Bronchial epithelial cell (primary cell): Measurements from ENCODE around the gene UGT1A6. TPM values are rescaled to one million over a fixed set of nuclear protein-coding genes. Genes with fewer than 3 reads are reported as not detected.

ENCODE experiments used
- DNase-seq: peaks from one replicate; pipeline ENCODE4 v3.0.0-alpha.2; 2010; ENCODE audit warnings: low read depth
- FAIRE-seq: peaks from 2 replicates; lab custom pipeline; 2011; peaks lifted over from hg19 to GRCh38; lab: Jason Lieb, UNC
- H3K27me3 ChIP-seq: 2 replicates; pipeline ENCODE4 v1.5.1; 2011; ENCODE audit warnings: low read length; ENCODE audit not compliant: control insufficient read depth, insufficient read depth
- H3K36me3 ChIP-seq: 2 replicates; pipeline ENCODE4 v1.5.1; 2011; ENCODE audit warnings: low read length; ENCODE audit not compliant: control insufficient read depth, insufficient read depth
- H3K4me3 ChIP-seq: 2 replicates; pipeline ENCODE4 v1.5.1; 2011; ENCODE audit warnings: mild to moderate bottlenecking, low read depth, low read length, control low read depth
- CTCF ChIP-seq: IDR thresholded peaks from 2 replicates; pipeline ENCODE4 v1.5.1; 2011; ENCODE audit warnings: mild to moderate bottlenecking, moderate library complexity, low read length, control low read depth, inconsistent platforms; ENCODE audit not compliant: insufficient read depth, severe bottlenecking
- total RNA-seq: library from RNA; depleted of rRNA; stranded (reverse); fragments of >200 nt; gene quantifications from 2 replicates; pipeline ENCODE4 v1.2.1, GENCODE V29; 2014

UGT1A6 gene
- total RNA-seq, 1 donor from 2014 or later, result 12.9 TPM

GRCh38 chr2:233817361-233817911 lies 124.7 kb downstream of the UGT1A6 start:
- Histone ChIP-seq H3K4me3 (no peak overlapping the region), H3K27me3 (peaks cover 2% of the 10 kb centered on the region), H3K36me3 (no peaks in the 10 kb centered on the region)
- FAIRE-seq, result no peak
- TF ChIP-seq CTCF, result no peak
- DNase-seq, result no peak

DNA sequence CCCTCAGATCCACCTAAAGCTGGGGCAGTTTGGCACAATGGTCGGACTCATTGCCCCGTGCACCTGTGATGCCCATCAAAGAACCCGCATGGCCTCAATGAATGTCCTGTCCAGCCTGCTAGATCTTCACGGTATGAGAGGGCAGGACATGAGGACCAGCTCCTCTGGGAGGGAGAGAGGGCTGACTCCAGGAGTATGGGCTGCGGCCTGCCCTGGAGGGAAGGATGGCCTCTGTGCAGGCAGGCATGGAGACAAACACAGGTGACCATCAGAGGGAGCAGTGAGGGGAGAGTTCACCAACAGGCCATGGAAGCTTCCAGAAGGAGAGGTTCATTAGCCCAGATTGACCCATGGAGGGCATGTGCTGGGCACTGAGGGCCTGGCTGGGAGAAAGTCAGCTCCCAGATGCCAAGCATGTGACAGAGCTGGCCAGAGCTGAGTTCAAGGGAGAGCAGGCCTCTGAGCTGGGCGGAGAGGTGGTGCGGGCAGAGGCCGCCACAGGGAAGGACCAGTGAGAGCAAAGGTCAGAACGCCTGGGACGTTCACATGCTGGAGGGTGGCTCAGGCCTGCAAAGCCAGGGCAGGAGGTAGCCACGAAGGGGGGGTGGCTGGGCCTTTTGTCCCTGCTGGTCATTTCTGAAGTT lies 125.4 kb downstream of the UGT1A6 start:
- DNase-seq (no peak), FAIRE-seq (no peak)
- TF ChIP-seq CTCF, result no peak
- Histone ChIP-seq H3K27me3 (peaks cover 2% of the 10 kb centered on the region), H3K4me3 (no peak overlapping the region), H3K36me3 (no peaks in the 10 kb centered on the region)

DNA sequence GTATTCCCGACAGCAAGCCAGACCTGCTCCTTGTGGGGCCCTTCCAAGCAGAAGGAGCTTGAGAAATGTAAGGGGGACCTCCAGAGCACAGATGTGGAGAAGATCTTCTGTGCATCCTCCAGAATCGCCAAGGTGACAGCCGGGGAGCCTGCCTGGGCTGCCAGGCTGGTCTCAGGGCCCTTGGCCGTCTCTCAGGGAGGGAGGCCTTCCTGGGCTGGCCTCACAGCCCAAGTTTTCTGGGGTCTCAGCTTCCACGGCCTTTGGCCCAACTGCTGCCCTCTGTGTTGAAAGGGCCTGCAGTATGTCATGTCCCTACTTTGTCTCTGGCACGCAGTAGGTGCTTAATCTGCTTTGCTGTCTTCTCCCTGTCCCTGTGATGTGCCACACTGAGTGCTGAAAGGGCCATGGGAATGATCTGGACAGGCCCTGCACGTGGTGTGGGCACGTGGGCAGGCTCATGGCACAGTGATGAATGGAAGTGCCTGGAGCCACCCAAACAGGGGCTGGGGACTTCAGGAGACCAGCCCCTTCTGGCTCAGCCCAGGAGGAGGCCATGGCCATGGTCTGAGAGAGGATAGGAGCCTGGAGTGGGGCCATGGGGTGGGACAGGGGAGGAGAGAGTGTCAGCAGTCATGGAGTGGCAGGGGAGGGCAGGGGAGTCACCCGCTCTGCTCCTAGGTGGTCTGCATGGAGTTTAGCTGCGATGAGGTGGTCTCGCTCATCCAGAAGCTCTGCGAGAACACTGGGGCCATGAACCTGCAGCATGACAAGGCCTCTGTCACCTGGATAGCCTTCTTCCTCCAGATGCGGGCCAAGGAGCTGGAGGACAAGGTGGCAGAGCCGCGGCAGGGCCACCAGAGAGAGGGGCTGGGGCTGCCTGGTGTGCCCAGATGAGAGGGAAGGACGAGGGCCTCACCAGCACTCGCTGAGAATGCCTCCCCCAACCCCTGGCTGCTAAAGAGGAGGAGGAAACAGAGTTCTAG lies 126.2 kb downstream of the UGT1A6 start:
- no peak for FAIRE-seq
- DNase-seq, result no peak
- Histone ChIP-seq H3K27me3 (no peaks in the 10 kb centered on the region), H3K36me3 (no peaks in the 10 kb centered on the region), H3K4me3 (no peak overlapping the region)
- TF ChIP-seq CTCF, result no peak

- H3K4me3 ChIP-seq, result no peak overlapping the region
- no peak for FAIRE-seq
These were observed 127.4 kb downstream of the UGT1A6 start for GRCh38 chr2:233819884-233820773.

More at GRCh38 chr2:233819884-233820773, 127.4 kb downstream of the UGT1A6 start:
- H3K36me3 ChIP-seq, result no peaks in the 10 kb centered on the region
- H3K27me3 ChIP-seq, result no peaks in the 10 kb centered on the region
- no peak for DNase-seq
- no peak for TF ChIP-seq CTCF
